ENCODE measurements around the gene KLK1. TPM values are rescaled to one million over a fixed set of nuclear protein-coding genes. Genes with fewer than 3 reads are reported as not detected.

KLK1 gene
- 0.10 TPM for total RNA-seq (2013)
- polyA plus RNA-seq (under 1 TPM in 2 of 3 donors, not detected in 1; 0.66 to 0.72 TPM), polyA minus RNA-seq (not detected in 2 replicates), total RNA-seq (0 to 0.30 (median 0.07) reads per million in 11 experiments)

- no peak for DNase-seq
- H3K36me3 ChIP-seq (replicated peaks in 1 of 2; ENCODE audit: control insufficient read depth in 1 of 2, insufficient read depth in 2 of 2, low read length in 2 of 2) = no peaks in the 10 kb centered on the region
- no peaks in the 10 kb centered on the region for H3K9me3 ChIP-seq (replicated peaks in 1 of 2; ENCODE audit: control insufficient read depth in 1 of 2, insufficient read depth in 1 of 2, low read length in 2 of 2)
- Mint-ChIP-seq H3K4me1 (peaks cover 23% of the 10 kb centered on the region), H3K27ac (no peak within 1 kb of the TSS), H3K9me3 (peaks cover 0 to 9% (median 4%) of the 10 kb centered on the region in 7 donors), H3K27me3 (ENCODE audit: low read depth in 3 of 3) (peaks cover 53 to 55% (median 55%) of the 10 kb centered on the region in 3 donors), H3K4me3 (no peak within 1 kb of the TSS), H3K36me3 (peaks cover 0 to 3% of the 10 kb centered on the region in 2 donors)
- no peaks in the 10 kb centered on the region for H4K20me1 ChIP-seq (ENCODE audit: insufficient read depth, low read length)
- WGBS (ENCODE audit: insufficient coverage) = 90% methylated on average over 6 of the region's 14 CpGs
- H3K9ac ChIP-seq (ENCODE audit: insufficient read depth, low read length, poor library complexity, severe bottlenecking) = no peak within 1 kb of the TSS
- no peak within 1 kb of the TSS for H3K4me3 ChIP-seq (replicated peaks in 1 of 3; ENCODE audit: low read depth in 2 of 3, low read length in 3 of 3)
- H2AFZ ChIP-seq (ENCODE audit: insufficient read depth, low read depth, low read length, poor library complexity, severe bottlenecking) = no peak within 1 kb of the TSS
- no peak within 1 kb of the TSS for H3K27ac ChIP-seq (ENCODE audit: low read depth in 1 of 2, low read length in 2 of 2)
- TF ChIP-seq, protein P1, sequence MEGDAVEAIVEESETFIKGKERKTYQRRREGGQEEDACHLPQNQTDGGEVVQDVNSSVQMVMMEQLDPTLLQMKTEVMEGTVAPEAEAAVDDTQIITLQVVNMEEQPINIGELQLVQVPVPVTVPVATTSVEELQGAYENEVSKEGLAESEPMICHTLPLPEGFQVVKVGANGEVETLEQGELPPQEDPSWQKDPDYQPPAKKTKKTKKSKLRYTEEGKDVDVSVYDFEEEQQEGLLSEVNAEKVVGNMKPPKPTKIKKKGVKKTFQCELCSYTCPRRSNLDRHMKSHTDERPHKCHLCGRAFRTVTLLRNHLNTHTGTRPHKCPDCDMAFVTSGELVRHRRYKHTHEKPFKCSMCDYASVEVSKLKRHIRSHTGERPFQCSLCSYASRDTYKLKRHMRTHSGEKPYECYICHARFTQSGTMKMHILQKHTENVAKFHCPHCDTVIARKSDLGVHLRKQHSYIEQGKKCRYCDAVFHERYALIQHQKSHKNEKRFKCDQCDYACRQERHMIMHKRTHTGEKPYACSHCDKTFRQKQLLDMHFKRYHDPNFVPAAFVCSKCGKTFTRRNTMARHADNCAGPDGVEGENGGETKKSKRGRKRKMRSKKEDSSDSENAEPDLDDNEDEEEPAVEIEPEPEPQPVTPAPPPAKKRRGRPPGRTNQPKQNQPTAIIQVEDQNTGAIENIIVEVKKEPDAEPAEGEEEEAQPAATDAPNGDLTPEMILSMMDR (IDR thresholded peaks at IDR 0.05) = no peak
- H3K4me2 ChIP-seq (replicated peaks; ENCODE audit: extremely low read depth, low read length, poor library complexity, severe bottlenecking) = no peak within 1 kb of the TSS
- peaks cover 0 to 32% of the 10 kb centered on the region in 2 donors for H3K27me3 ChIP-seq (ENCODE audit: control insufficient read depth in 2 of 2, insufficient read depth in 2 of 2, low read length in 2 of 2)
- peaks cover 13 to 18% of the 10 kb centered on the region in 2 donors for H3K4me1 ChIP-seq (ENCODE audit: control insufficient read depth in 1 of 2, insufficient read depth in 2 of 2, low read length in 2 of 2)
- no peaks in the 10 kb centered on the region for H3K79me2 ChIP-seq (ENCODE audit: insufficient read depth, low read length)
- intact Hi-C loops (cut with micrococcal nuclease) = no loop called here
Observed at GRCh38 chr19:50823389-50824042, at the start of gene KLK1. Gene KLK1, minus strand, starts transcription at chr19:50823787. Its CDS starts 39 bp downstream, at chr19:50823748.

GRCh38 chr19:50873056-50873455, 49.5 kb upstream of the KLK1 start, which contains the start of gene KLK2:
Gene KLK2, plus strand, starts transcription at chr19:50873439. Its CDS starts 35 bp downstream, at chr19:50873474.
- Histone ChIP-seq H3K4me2 (replicated peaks; ENCODE audit: extremely low read depth, low read length, poor library complexity, severe bottlenecking) (no peak within 1 kb of the TSS), H3K4me3 (replicated peaks in 1 of 3; ENCODE audit: low read depth in 2 of 3, low read length in 3 of 3) (no peak within 1 kb of the TSS), H3K27ac (ENCODE audit: low read depth in 1 of 2, low read length in 2 of 2) (no peak within 1 kb of the TSS), H3K27me3 (ENCODE audit: control insufficient read depth in 2 of 2, insufficient read depth in 2 of 2, low read length in 2 of 2) (peaks cover 0 to 3% of the 10 kb centered on the region in 2 donors), H3K79me2 (ENCODE audit: insufficient read depth, low read length) (no peaks in the 10 kb centered on the region), H3K9ac (ENCODE audit: insufficient read depth, low read length, poor library complexity, severe bottlenecking) (no peak within 1 kb of the TSS), H2AFZ (ENCODE audit: insufficient read depth, low read depth, low read length, poor library complexity, severe bottlenecking) (no peak within 1 kb of the TSS), H3K4me1 (ENCODE audit: control insufficient read depth in 1 of 2, insufficient read depth in 2 of 2, low read length in 2 of 2) (no peaks in the 10 kb centered on the region), H3K9me3 (replicated peaks in 1 of 2; ENCODE audit: control insufficient read depth in 1 of 2, insufficient read depth in 1 of 2, low read length in 2 of 2) (no peaks in the 10 kb centered on the region), H4K20me1 (ENCODE audit: insufficient read depth, low read length) (no peaks in the 10 kb centered on the region), H3K36me3 (replicated peaks in 1 of 2; ENCODE audit: control insufficient read depth in 1 of 2, insufficient read depth in 2 of 2, low read length in 2 of 2) (no peaks in the 10 kb centered on the region)
- intact Hi-C loops (cut with micrococcal nuclease) = no loop called here
- no peak within 1 kb of the TSS for H3K4me3 Mint-ChIP-seq
- TF ChIP-seq, protein P1 (IDR thresholded peaks at IDR 0.05) = no peak
- no peak for DNase-seq
- peaks cover 3 to 12% (median 10%) of the 10 kb centered on the region in 3 donors for H3K27me3 Mint-ChIP-seq (ENCODE audit: low read depth in 3 of 3)
- H3K9me3 Mint-ChIP-seq = peaks cover 0 to 2% (median 0%) of the 10 kb centered on the region in 7 donors
- H3K36me3 Mint-ChIP-seq = no peaks in the 10 kb centered on the region
- H3K27ac Mint-ChIP-seq = no peak within 1 kb of the TSS
- 80% methylated on average over 1 of the region's 3 CpGs for WGBS (ENCODE audit: insufficient coverage)
- no peaks in the 10 kb centered on the region for H3K4me1 Mint-ChIP-seq
